K562 (cell line): ENCODE data around the gene IGF2BP1. TPM values are rescaled to one million over a fixed set of nuclear protein-coding genes. Genes with fewer than 3 reads are reported as not detected.

ENCODE experiments used
- BDP1 ChIP-seq: IDR thresholded peaks from 3 replicates; pipeline ENCODE4 v1.6.1; 2011; ENCODE audit not compliant: insufficient read length, insufficient read depth
- CAMTA2 ChIP-seq: fragments of 250-450 bp; sonication (Bioruptor Pico); conservative IDR thresholded peaks from 2 replicates; pipeline ENCODE4 v1.5.1; 2022
- CCAR2 ChIP-seq: fragments of 200-400 bp; formaldehyde crosslinking; IDR thresholded peaks from 2 replicates; pipeline ENCODE4 v1.6.1; 2017; ENCODE audit warnings: mild to moderate bottlenecking, low read depth, low read length
- ILF3 ChIP-seq: fragments of 450-650 bp; IDR thresholded peaks from 2 replicates; pipeline ENCODE4 v1.6.1; 2018; ENCODE audit warnings: antibody characterized with exemption, mild to moderate bottlenecking, moderate library complexity, borderline replicate concordance
- MEIS2 ChIP-seq: fragments of 450-650 bp; IDR thresholded peaks from 2 replicates; pipeline ENCODE4 v1.6.1; 2014; ENCODE audit warnings: mild to moderate bottlenecking; ENCODE audit not compliant: partially characterized antibody
- MTF1 ChIP-seq: fragments of 250-450 bp; sonication (Bioruptor Pico); IDR thresholded peaks from 2 replicates; pipeline ENCODE4 v1.9.0; 2021; ENCODE audit warnings: moderate library complexity, mild to moderate bottlenecking, inconsistent platforms, borderline replicate concordance
- RCOR1 ChIP-seq, 2 experiments: IDR thresholded peaks; 2 replicates each; pipeline ENCODE4 v1.6.1; 2012; ENCODE audit warnings: low read depth in 2 of 2, low read length in 2 of 2, borderline replicate concordance in 1 of 2, improper control_type of control experiment in 1 of 2
- RUNX1 ChIP-seq: sonication (generic); IDR thresholded peaks from 2 replicates; pipeline ENCODE4 v1.6.1; 2016; ENCODE audit warnings: antibody characterized with exemption, low read depth
- SAFB ChIP-seq: fragments of 200-400 bp; formaldehyde crosslinking; IDR thresholded peaks from 2 replicates; pipeline ENCODE4 v1.6.1; 2017; ENCODE audit warnings: low read depth, low read length, borderline replicate concordance
- SMAD2 ChIP-seq: fragments of 150-350 bp; IDR thresholded peaks from 2 replicates; pipeline ENCODE4 v1.6.1; 2014; ENCODE audit warnings: low read depth, mild to moderate bottlenecking, low read length
- WHSC1 ChIP-seq: IDR thresholded peaks from one replicate; pipeline ENCODE4 v1.6.1; 2012; ENCODE audit warnings: low read length, control low read depth, inconsistent platforms
- ZBTB1 ChIP-seq: sonication (generic); formaldehyde crosslinking; IDR thresholded peaks from 2 replicates; pipeline ENCODE4 v1.8.1; 2023; ENCODE audit warnings: missing genetic modification reagents, low read depth, mild to moderate bottlenecking, borderline replicate concordance
- ZNF212 ChIP-seq: fragments of 450-650 bp; formaldehyde crosslinking; IDR thresholded peaks from 2 replicates; pipeline ENCODE4 v1.4.0; 2020; ENCODE audit warnings: mild to moderate bottlenecking
- ZNF347 ChIP-seq: fragments of 450-650 bp; formaldehyde crosslinking; IDR thresholded peaks from 2 replicates; pipeline ENCODE4 v1.4.0; 2020; ENCODE audit warnings: low read depth, mild to moderate bottlenecking, moderate library complexity
- ZNF354B ChIP-seq: fragments of 250-450 bp; sonication (Bioruptor Pico); IDR thresholded peaks from 2 replicates; pipeline ENCODE4 v1.4.0; 2020
- ZNF75A ChIP-seq: fragments of 450-650 bp; formaldehyde crosslinking; IDR thresholded peaks from 2 replicates; pipeline ENCODE4 v1.4.0; 2020; ENCODE audit warnings: mild to moderate bottlenecking
- ZNF764 ChIP-seq: fragments of 250-450 bp; sonication (Bioruptor Pico); IDR thresholded peaks from 2 replicates; pipeline ENCODE4 v1.4.0; 2020; ENCODE audit warnings: low read depth, mild to moderate bottlenecking, moderate library complexity
- ZNF780A ChIP-seq: fragments of 250-450 bp; sonication (Bioruptor Pico); IDR thresholded peaks from 2 replicates; pipeline ENCODE4 v1.5.0; 2021; ENCODE audit warnings: mild to moderate bottlenecking
- polyA plus RNA-seq, 8 experiments: library from polyadenylated mRNA; depleted of rRNA in 4 of 8; stranded (reverse) in 5 of 8; unstranded in 3 of 8; fragments of >200 nt; fragmentation: Nextera tagmentation in 2 of 8; fragmentation: Illumina TruSeq in 1 of 8; extraction: Ambion mirVana in 2 of 8; extraction: Trizol in 1 of 8; gene quantifications; 2 replicates each; pipeline versions ENCODE4 v1.2.1 to v1.2.3, GENCODE V29; 2011 to 2014; ENCODE audit warnings: inconsistent platforms in 1 of 8, missing spikeins in 1 of 8
- total RNA-seq, 7 experiments: library from RNA; depleted of rRNA in 6 of 7; stranded (reverse); fragments of >200 nt in 6 of 7; fragmentation: Illumina TruSeq in 2 of 7; extraction: Trizol in 2 of 7; gene quantifications; 2 replicates each; pipeline versions ENCODE4 v1.2.1 to v1.2.3, GENCODE V29; 2011 to 2021; ENCODE audit warnings: low replicate concordance in 1 of 7
- TF ChIP-seq, protein P1 (sequence below): fragments of 150-350 bp; conservative IDR thresholded peaks from 2 replicates; pipeline ENCODE4 v1.6.1; 2014; ENCODE audit warnings: low read length
- TF ChIP-seq, protein P2 (sequence below): sonication (generic); formaldehyde crosslinking; IDR thresholded peaks from 2 replicates; pipeline ENCODE4 v1.8.1; 2023; ENCODE audit warnings: mild to moderate bottlenecking, missing genetic modification reagents
- TF ChIP-seq, protein P3 (sequence below): fragments of 450-650 bp; formaldehyde crosslinking; IDR thresholded peaks from 2 replicates; pipeline ENCODE4 v1.4.0; 2020; ENCODE audit warnings: mild to moderate bottlenecking, moderate library complexity

The IGF2BP1 gene
- total and polyA plus RNA-seq, 9 of the 15 experiments (the other 6 are each of a cell fraction or from before 2014, with no cell fraction given), result 13.0 to 318 (median 53.6) TPM

GRCh38 chr17:49076573-49077384 is 79.6 kb downstream of the IGF2BP1 start (continued):
- TF ChIP-seq ILF3 (no peak), ZBTB1 (CRISPR knock-in tag) (no peak), ZNF764 (no peak), ZNF212 (CRISPR knock-in tag) (no peak), RUNX1 (no peak), MTF1 (no peak), CCAR2 (no peak), ZNF347 (CRISPR knock-in tag) (no peak), ZNF780A (CRISPR knock-in tag) (no peak), WHSC1 (no peak), SAFB (no peak), MEIS2 (peak; percentile 16), SMAD2 (no peak), ZNF354B (CRISPR knock-in tag) (peak; percentile 68; the same call in 1 of the 2 replicates), BDP1 (no peak), CAMTA2 (no peak), RCOR1 (IDR thresholded peaks at IDR 0.05; ENCODE audit: borderline replicate concordance in 1 of 2, low read depth in 2 of 2, low read length in 2 of 2) (peak in 1 of 2 experiments; percentile 72; a peak in 2 of 4 replicates), ZNF75A (CRISPR knock-in tag) (no peak; the same call in 1 of the 2 replicates)
- TF ChIP-seq, protein P1, sequence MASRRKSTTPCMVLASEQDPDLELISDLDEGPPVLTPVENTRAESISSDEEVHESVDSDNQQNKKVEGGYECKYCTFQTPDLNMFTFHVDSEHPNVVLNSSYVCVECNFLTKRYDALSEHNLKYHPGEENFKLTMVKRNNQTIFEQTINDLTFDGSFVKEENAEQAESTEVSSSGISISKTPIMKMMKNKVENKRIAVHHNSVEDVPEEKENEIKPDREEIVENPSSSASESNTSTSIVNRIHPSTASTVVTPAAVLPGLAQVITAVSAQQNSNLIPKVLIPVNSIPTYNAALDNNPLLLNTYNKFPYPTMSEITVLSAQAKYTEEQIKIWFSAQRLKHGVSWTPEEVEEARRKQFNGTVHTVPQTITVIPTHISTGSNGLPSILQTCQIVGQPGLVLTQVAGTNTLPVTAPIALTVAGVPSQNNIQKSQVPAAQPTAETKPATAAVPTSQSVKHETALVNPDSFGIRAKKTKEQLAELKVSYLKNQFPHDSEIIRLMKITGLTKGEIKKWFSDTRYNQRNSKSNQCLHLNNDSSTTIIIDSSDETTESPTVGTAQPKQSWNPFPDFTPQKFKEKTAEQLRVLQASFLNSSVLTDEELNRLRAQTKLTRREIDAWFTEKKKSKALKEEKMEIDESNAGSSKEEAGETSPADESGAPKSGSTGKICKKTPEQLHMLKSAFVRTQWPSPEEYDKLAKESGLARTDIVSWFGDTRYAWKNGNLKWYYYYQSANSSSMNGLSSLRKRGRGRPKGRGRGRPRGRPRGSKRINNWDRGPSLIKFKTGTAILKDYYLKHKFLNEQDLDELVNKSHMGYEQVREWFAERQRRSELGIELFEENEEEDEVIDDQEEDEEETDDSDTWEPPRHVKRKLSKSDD, result no peak
- TF ChIP-seq, protein P2, sequence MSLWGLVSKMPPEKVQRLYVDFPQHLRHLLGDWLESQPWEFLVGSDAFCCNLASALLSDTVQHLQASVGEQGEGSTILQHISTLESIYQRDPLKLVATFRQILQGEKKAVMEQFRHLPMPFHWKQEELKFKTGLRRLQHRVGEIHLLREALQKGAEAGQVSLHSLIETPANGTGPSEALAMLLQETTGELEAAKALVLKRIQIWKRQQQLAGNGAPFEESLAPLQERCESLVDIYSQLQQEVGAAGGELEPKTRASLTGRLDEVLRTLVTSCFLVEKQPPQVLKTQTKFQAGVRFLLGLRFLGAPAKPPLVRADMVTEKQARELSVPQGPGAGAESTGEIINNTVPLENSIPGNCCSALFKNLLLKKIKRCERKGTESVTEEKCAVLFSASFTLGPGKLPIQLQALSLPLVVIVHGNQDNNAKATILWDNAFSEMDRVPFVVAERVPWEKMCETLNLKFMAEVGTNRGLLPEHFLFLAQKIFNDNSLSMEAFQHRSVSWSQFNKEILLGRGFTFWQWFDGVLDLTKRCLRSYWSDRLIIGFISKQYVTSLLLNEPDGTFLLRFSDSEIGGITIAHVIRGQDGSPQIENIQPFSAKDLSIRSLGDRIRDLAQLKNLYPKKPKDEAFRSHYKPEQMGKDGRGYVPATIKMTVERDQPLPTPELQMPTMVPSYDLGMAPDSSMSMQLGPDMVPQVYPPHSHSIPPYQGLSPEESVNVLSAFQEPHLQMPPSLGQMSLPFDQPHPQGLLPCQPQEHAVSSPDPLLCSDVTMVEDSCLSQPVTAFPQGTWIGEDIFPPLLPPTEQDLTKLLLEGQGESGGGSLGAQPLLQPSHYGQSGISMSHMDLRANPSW, result no peak
- TF ChIP-seq, protein P3, sequence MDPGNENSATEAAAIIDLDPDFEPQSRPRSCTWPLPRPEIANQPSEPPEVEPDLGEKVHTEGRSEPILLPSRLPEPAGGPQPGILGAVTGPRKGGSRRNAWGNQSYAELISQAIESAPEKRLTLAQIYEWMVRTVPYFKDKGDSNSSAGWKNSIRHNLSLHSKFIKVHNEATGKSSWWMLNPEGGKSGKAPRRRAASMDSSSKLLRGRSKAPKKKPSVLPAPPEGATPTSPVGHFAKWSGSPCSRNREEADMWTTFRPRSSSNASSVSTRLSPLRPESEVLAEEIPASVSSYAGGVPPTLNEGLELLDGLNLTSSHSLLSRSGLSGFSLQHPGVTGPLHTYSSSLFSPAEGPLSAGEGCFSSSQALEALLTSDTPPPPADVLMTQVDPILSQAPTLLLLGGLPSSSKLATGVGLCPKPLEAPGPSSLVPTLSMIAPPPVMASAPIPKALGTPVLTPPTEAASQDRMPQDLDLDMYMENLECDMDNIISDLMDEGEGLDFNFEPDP (CRISPR knock-in tag), result peak; percentile 92; the same call in 1 of the 2 replicates
